Activated T-helper 2 cell treated with anti-CD3 and anti-CD28 coated beads, Interferon-gamma antibody, Interleukin-2, Interleukin-4, amounts not matched to agents 10 μg/mL and 5 μg/mL and 100 μg/mL, durations not matched to agents 14 hours and 24 hours and 36 hours (primary cell): ENCODE data around the gene TAP1. TPM values are rescaled to one million over a fixed set of nuclear protein-coding genes. Genes with fewer than 3 reads are reported as not detected.
A peak's percentile ranks its signal among the peaks of the same experiment; 100 is the strongest.
"Not testable (repeated sequence)": the region's sequence is repeated elsewhere in the genome, so short reads cannot be mapped to it uniquely, and the experiment has no call there.

Experiments
- DNase-seq: peaks from one replicate; pipeline ENCODE4 v3.0.0; 2021; ENCODE audit warnings: low spot score
- H3K27ac Mint-ChIP-seq: one replicate; pipeline ENCODE4 v1.8.0; 2021; ENCODE audit warnings: mixed read lengths
- H3K27me3 Mint-ChIP-seq: one replicate; pipeline ENCODE4 v1.8.0; 2021; ENCODE audit warnings: low read depth, mixed read lengths
- H3K36me3 Mint-ChIP-seq: one replicate; pipeline ENCODE4 v1.8.0; 2021; ENCODE audit warnings: low read depth, mixed read lengths
- H3K4me1 Mint-ChIP-seq: one replicate; pipeline ENCODE4 v1.8.0; 2021; ENCODE audit warnings: low read depth, mixed read lengths
- H3K4me3 Mint-ChIP-seq: one replicate; pipeline ENCODE4 v1.8.0; 2021; ENCODE audit warnings: low read depth, mild to moderate bottlenecking, moderate library complexity, mixed read lengths
- H3K9me3 Mint-ChIP-seq: one replicate; pipeline ENCODE4 v1.8.0; 2021; ENCODE audit warnings: mixed read lengths
- intact Hi-C: fragments of 100-400 bp; cut with micrococcal nuclease; formaldehyde crosslinking; loops from one replicate; pipeline ENCODE4 v1.15.1; 2023
- total RNA-seq: library from RNA; stranded (reverse); gene quantifications from 2 replicates; pipeline ENCODE4 v1.2.3, GENCODE V29; 2022

Gene TAP1
- total RNA-seq, 1 donor from 2014 or later: 276 TPM

DNA sequence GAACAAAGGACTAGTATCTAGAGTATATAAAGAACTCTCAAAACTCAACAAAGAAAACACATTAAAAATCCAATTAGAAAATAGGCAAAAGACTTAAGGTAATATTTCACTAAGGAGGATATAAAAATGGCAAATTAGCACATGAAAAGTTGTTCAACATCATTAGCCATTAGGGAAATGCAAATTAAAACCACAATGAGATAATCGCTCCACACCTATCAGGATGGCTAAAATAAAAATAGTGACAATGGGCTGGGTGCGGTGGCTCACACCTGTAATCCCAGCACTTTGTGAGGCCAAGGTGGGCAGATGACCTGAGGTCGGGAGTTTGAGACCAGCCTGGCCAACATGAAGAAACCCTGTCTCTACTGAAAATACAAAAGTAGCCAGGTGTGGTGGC, 27.5 kb upstream of the TAP1 start:
- H3K27ac Mint-ChIP-seq, H3K9me3 Mint-ChIP-seq, H3K4me3 Mint-ChIP-seq, intact Hi-C loops, H3K4me1 Mint-ChIP-seq, H3K27me3 Mint-ChIP-seq, DNase-seq: not testable (repeated sequence)
- peaks cover 27% of the 10 kb centered on the region for H3K36me3 Mint-ChIP-seq

DNA sequence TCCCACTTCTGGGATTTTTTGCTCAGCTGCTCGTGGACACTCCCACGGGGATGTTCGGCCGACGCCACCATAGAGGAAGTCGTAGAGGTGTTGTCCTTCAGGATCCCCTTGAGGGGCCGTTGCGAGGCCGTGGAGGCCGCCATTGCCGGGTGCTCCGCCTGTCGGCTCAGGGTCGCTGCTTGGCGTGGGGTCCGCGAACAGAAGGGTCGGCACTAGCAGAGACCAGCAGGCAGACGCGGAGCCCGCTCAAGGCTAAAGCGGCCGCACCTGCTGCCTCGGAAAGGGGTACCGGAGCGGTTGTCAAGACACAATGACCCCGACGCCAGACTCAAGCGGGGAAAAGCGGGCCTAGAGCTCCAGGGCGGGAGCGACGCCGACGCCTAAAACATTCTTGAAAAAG, 26.2 kb upstream of the TAP1 start:
- no peak overlapping the region for H3K27ac Mint-ChIP-seq
- peaks cover 5% of the 10 kb centered on the region for H3K4me1 Mint-ChIP-seq
- H3K9me3 Mint-ChIP-seq: no peaks in the 10 kb centered on the region
- DNase-seq: no peak
- intact Hi-C loops: no loop called here
- peaks cover 27% of the 10 kb centered on the region for H3K36me3 Mint-ChIP-seq
- no peak overlapping the region for H3K4me3 Mint-ChIP-seq
- no peaks in the 10 kb centered on the region for H3K27me3 Mint-ChIP-seq

DNA sequence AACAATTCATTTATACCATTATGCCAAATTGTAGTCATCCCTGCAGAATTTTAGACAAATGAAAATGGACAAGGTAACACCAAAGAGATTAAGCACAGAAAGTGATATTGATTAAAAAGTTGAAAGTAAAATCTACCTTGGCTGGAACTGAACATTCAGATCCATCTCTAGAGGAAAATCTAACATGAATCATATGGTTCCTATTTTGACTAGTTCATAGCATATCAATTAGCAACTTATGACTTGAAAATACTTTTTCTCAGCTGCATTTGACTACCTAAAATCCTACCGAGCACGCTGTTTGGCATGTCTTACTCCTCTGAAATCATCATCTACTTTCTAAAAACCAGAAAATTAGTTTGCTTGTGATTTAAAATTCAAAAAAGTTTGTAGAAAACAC, 23.1 kb upstream of the TAP1 start:
- no peak for DNase-seq
- Mint-ChIP-seq H3K9me3 (no peaks in the 10 kb centered on the region), H3K36me3 (peaks cover 42% of the 10 kb centered on the region), H3K4me1 (no peaks in the 10 kb centered on the region), H3K27me3 (no peaks in the 10 kb centered on the region), H3K27ac (no peak overlapping the region), H3K4me3 (no peak overlapping the region)
- intact Hi-C loops: no loop called here

DNA sequence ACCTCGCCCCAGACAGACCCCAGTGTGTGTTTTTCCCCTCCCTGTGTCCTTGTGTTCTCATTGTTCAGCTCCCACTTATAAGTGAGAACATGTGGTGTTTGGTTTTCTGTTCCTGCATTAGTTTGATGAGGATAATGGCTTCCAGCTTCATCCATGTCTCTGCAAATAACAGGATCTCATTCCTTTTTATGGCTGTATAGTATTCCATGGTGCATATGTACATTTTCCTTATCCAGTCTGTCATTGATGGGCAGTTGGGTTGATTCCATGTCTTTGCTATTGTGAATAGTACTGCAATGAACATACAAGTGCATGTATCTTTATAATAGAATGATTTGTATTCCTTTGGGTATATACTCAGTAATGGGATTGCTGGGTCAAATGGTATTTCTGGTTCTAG, 20.4 kb upstream of the TAP1 start:
- peaks cover 22% of the 10 kb centered on the region for H3K36me3 Mint-ChIP-seq
- H3K4me1 Mint-ChIP-seq, intact Hi-C loops, DNase-seq, H3K4me3 Mint-ChIP-seq, H3K9me3 Mint-ChIP-seq, H3K27ac Mint-ChIP-seq, H3K27me3 Mint-ChIP-seq: not testable (repeated sequence)

DNA sequence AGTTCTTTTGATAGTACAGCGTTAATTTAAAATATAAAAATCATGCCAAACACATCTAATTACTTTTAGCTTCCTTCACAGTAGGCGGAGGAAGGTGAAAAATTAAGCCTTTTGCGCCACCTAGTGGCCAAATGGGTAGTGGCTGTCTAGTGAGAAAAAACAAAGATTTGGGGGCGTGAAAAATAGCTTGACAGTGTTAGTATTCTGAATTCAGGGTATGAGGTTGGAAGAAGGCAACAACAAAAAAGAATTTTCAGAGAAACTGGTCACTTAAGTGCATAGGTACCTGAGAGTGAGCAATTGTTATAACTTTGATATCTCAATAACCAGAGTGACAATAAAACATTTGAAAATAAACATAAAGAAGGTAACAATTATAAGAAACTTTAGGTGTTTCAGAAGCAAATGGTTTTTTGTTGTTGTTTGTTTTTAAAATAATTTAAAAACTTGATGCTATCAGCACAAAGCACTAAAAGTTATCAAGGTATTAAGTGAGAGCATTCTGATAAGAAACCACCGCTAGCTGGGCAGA, 14.8 kb upstream of the TAP1 start:
- Mint-ChIP-seq H3K27me3 (no peaks in the 10 kb centered on the region), H3K27ac (no peak overlapping the region), H3K4me3 (no peak overlapping the region), H3K9me3 (no peaks in the 10 kb centered on the region), H3K4me1 (peaks cover 40% of the 10 kb centered on the region), H3K36me3 (peaks cover 24% of the 10 kb centered on the region)
- intact Hi-C loops: loop anchor here (1.0 to 10.0 kb wide), 2 partner anchors 30 to 54 kb away; partner anchors contain the start of genes HLA-DOB and TAP2
- DNase-seq: peak; percentile 76

DNA sequence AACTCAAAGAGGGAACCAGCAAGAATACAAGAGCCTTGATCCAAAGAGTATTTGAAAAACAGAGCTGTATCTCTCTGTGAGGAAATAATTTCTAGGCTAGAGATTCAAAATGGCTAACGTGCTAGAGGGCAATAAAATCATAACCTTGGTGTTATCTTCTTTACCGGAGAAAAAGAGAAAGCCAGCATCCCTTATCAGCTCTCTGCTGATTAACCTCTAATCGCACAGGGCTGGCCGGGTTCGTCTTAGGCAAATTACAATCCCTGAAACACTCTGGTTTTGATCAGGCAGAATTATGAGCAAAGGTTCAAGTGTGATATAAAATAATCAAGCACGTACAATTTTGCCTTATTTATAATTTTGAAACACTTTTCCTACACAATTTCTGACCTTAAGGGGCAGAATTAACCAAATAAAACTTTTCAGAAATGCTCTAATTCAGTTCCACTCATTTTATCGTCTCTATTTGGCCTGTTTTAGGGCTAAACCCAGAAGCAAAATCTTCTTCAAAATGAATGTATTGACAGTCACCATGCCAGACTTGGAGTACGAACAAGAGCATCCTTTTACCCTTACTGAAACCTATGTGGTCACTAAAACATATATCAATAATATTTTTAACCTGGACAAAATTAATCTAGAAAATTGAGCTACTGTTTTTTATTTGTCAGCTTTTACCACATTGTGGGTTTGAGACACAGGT, 14.2 kb upstream of the TAP1 start:
- peak overlapping the region; percentile 73 for H3K27ac Mint-ChIP-seq
- H3K4me3 Mint-ChIP-seq: no peak overlapping the region
- intact Hi-C loops: loop anchor here (1.0 to 10.0 kb wide), 2 partner anchors 29 to 53 kb away; partner anchors contain the start of genes HLA-DOB and TAP2
- peaks cover 27% of the 10 kb centered on the region for H3K36me3 Mint-ChIP-seq
- no peaks in the 10 kb centered on the region for H3K27me3 Mint-ChIP-seq
- no peaks in the 10 kb centered on the region for H3K9me3 Mint-ChIP-seq
- DNase-seq: no peak
- peaks cover 40% of the 10 kb centered on the region for H3K4me1 Mint-ChIP-seq

DNA sequence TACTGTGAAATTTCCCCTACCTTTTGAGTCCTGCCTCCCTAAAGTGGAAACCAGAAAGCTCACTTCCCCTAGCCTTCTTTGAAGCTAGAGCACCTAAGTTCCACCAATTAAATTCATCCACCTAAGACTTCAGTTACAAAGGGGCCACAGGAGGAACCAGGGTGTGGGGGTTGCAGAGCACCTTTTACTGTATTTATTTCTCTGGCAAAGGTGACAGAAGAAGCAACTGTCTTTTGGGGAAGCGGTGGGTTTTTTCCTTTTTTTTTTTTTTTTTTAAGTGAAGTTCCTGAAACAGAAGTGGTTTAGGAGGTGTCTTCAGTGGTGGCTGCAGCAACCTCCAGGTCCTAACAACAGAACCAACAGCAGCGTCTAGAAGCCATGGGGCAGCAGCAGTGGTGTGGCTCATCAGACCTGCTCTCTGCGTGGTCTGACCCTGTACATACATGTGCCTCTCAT, 13.5 kb upstream of the TAP1 start:
- no peak for DNase-seq
- H3K4me1 Mint-ChIP-seq: peaks cover 40% of the 10 kb centered on the region
- no peaks in the 10 kb centered on the region for H3K9me3 Mint-ChIP-seq
- H3K36me3 Mint-ChIP-seq: peaks cover 29% of the 10 kb centered on the region
- H3K27ac Mint-ChIP-seq: peak overlapping the region; percentile 73
- intact Hi-C loops: loop anchor here (10.0 kb wide), 1 partner anchor 52 kb away; the partner anchor contains the start of gene HLA-DOB
- no peak overlapping the region for H3K4me3 Mint-ChIP-seq
- H3K27me3 Mint-ChIP-seq: no peaks in the 10 kb centered on the region

DNA sequence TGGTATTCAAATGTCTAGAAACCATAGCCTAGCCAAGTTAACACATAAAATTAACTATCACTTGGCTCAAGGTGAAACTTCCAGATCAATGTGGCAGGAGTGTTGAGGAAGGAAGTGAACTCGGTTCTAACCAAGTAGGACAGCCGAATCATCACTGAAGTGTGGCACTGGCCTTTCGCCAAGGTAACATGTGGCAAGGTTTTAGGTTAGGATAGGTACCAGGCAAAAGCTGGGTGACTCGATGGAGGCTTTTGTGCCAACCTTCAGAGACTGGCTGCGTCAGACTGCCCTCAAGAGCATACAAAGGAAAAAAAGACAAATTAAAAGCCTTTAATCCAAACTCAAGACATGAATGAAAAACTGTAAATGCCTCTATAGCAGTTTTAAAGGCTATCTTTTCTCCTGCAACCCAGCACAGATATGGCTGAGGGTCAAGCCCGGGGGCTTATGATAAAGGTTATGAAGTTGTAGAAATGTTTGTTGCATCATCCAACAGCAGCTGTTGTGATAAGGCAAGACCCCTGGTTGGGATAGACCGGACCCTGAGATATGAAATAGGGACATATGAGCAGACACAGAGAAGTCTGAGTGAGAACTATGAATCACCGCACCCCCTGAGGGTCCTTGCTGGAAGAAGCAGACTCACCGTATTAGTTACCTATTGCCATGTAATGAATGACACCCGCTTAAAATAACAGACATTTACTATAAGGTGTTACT, 12.4 kb upstream of the TAP1 start:
- H3K4me3 Mint-ChIP-seq: no peak overlapping the region
- intact Hi-C loops: loop anchor here (10.0 kb wide), 1 partner anchor 51 kb away; the partner anchor contains the start of gene HLA-DOB
- no peaks in the 10 kb centered on the region for H3K9me3 Mint-ChIP-seq
- H3K4me1 Mint-ChIP-seq: peaks cover 40% of the 10 kb centered on the region
- H3K27ac Mint-ChIP-seq: peak overlapping the region; percentile 62
- no peak for DNase-seq
- H3K27me3 Mint-ChIP-seq: no peaks in the 10 kb centered on the region
- peaks cover 37% of the 10 kb centered on the region for H3K36me3 Mint-ChIP-seq

DNA sequence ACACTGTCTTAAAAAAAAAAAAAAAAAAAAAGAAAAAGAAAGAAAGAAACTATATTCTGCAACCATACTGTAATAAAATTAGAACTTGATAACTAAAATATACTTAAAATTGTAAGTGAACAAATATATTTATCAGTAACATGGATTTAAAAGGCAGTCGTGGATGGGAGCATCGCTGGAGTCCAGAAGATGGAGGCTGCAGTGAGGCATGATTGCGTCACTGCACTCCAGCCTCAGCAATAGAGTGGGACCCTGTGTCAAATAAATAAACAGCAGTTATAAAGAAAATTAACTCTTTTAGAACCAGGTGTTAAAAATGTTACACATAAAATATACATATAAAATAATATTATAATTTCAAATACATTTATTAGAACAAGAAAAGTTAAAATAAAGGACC, 9.2 kb upstream of the TAP1 start:
- no peak for DNase-seq
- no peaks in the 10 kb centered on the region for H3K9me3 Mint-ChIP-seq
- peaks cover 66% of the 10 kb centered on the region for H3K36me3 Mint-ChIP-seq
- H3K4me1 Mint-ChIP-seq: peaks cover 55% of the 10 kb centered on the region
- no peaks in the 10 kb centered on the region for H3K27me3 Mint-ChIP-seq
- no peak overlapping the region for H3K4me3 Mint-ChIP-seq
- intact Hi-C loops: loop anchor here (10.0 kb wide), 1 partner anchor 48 kb away; the partner anchor contains the start of gene HLA-DOB
- H3K27ac Mint-ChIP-seq: no peak overlapping the region

DNA sequence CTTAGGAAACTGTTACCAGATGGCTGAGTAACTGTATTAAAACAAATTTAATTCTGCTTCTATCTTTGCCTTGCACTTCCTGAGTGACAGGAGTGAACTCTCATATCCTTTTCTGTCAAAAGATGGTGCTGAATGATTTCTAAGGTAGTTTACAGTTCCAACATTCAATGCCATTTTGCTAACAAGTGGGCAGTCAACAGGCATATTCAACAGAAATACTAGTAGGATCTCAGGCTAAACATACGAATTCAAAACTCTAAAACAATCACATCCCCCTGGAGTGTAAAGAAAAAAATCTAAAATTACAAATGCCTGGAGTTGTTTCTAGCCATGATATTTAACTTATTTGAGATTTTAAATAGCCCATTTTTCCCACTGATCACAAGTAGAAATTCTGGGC, 7.2 kb upstream of the TAP1 start:
- H3K4me3 Mint-ChIP-seq: no peak overlapping the region
- H3K36me3 Mint-ChIP-seq: peaks cover 84% of the 10 kb centered on the region
- no peaks in the 10 kb centered on the region for H3K9me3 Mint-ChIP-seq
- DNase-seq: no peak
- peaks cover 53% of the 10 kb centered on the region for H3K4me1 Mint-ChIP-seq
- H3K27me3 Mint-ChIP-seq: no peaks in the 10 kb centered on the region
- H3K27ac Mint-ChIP-seq: peak overlapping the region; percentile 60
- intact Hi-C loops: loop anchor here (10.0 kb wide), 1 partner anchor 46 kb away; the partner anchor contains the start of gene HLA-DOB

DNA sequence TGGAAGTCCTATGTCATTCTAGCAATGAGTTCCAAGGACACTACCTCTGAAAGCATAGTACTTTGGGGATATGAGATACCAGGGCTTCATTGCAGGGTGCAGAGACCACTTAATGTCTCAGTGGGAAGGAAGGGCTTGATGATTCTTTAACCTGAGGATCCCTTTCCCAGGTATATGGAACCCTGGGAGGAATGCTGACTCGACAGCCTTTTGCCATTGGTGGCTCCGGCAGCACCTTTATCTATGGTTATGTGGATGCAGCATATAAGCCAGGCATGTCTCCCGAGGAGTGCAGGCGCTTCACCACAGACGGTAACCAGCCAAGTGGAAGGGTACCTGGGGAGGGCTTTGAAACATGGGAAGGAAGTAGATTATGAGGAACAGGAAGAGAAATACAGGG, 4.7 kb upstream of the TAP1 start:
- Mint-ChIP-seq H3K27me3 (no peaks in the 10 kb centered on the region), H3K4me1 (peaks cover 51% of the 10 kb centered on the region), H3K9me3 (no peaks in the 10 kb centered on the region), H3K4me3 (no peak overlapping the region), H3K27ac (peak overlapping the region; percentile 64), H3K36me3 (peaks cover 81% of the 10 kb centered on the region)
- no peak for DNase-seq
- intact Hi-C loops: loop anchor here (10.0 kb wide), 1 partner anchor 457 kb away; the partner anchor contains the start of genes TAPBP and ZBTB22

DNA sequence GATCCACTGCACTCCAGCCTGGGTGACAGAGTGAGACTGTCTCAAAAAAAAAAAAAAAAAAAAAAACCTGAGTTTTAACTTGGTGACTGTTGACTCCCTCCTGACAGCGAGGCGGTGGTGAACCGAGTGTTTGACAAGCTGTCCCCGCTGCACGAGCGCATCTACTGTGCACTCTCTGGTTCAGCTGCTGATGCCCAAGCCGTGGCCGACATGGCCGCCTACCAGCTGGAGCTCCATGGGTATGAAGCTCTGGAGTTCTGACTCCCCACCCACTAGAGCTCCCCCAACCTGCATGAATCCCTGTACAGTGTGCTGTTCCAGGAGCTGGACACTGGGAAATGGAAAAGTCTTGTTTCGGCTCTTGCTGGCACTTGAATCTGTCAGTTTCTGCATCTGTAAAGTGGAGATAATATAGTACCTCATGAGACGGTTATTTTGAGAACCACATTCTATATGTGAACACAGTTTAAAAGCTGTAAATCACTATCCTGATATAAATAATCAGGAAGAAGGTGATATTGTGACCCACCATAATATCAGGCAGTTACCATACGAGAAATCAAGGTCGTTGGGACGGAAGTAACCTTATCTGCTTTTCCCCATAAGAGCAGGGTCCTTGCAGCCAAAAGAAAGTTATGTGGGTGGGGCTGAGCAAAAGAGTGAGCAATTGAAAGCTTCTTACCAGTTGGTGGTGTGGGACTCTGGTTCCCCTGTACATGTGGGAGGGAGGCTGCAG, 3.8 kb upstream of the TAP1 start:
- no peaks in the 10 kb centered on the region for H3K9me3 Mint-ChIP-seq
- H3K4me3 Mint-ChIP-seq: peak overlapping the region; percentile 47
- peaks cover 80% of the 10 kb centered on the region for H3K36me3 Mint-ChIP-seq
- intact Hi-C loops: loop anchor here (10.0 kb wide), 1 partner anchor 457 kb away; the partner anchor contains the start of genes TAPBP and ZBTB22
- peak overlapping the region; percentile 55 for H3K27ac Mint-ChIP-seq
- no peaks in the 10 kb centered on the region for H3K27me3 Mint-ChIP-seq
- peaks cover 51% of the 10 kb centered on the region for H3K4me1 Mint-ChIP-seq
- DNase-seq: no peak
